Measurements from ENCODE around the gene CCDC3. TPM values are rescaled to one million over a fixed set of nuclear protein-coding genes. Genes with fewer than 3 reads are reported as not detected.

The CCDC3 gene
- total RNA-seq: 0.63 and 0.98 TPM in 2 replicates

DNA sequence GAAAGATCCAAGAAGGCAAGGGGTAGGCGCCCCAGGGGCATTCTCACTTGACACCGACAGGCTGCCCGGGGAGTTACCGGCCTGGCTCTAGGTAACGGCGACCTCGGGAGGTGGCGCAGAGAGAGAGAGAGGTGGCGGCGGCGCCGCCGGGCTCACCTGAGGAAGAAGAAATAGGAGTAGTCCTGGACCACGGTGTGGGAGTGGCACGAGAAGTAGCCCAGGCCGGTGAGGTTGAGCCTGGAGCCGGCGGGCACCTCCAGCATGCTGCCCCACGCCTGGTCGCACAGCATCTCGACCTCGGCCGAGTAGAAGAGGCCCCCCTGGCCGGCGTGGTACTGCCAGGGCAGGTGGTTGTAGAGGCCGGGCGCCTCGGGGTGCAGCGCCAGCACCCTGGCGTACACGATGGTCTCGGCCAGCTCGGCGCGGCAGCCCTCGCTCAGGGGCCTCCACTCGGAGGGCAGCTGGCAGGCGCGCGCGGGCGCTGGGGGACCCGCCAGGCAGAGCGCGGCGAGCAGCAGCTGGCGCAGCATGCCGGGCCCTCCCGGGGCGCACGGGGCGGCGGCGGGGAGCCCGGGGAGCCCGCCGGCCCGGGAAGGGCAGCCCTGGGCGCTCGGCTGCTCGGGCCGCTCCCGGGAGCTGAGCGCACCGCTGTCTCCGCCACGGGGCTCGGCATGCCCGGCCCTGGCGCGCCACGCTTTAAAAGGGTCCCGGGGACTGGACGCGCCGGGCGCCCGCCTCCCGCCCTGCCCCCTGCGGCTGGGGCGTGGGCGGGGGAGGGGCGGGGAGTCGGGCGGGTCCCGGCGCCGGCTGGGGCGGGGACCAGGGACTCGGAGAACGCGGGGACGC is at the start of gene CCDC3:
Gene CCDC3 (minus strand): TSS at position 673 of the 846 bp plus-strand sequence. CDS start 143 bp downstream, at position 530.

Other genes starting within 250 kb of the CCDC3 start
- 28.0 and 35.7 TPM in 2 replicates for gene OPTN, start 98.5 kb upstream of the CCDC3 start, total RNA-seq
- 0.76 and 13.9 TPM in 2 replicates for gene MCM10, start 159.8 kb upstream of the CCDC3 start, total RNA-seq
- not detected in 2 replicates for gene UCMA, start 232.7 kb upstream of the CCDC3 start, total RNA-seq

Data from mesangial cell (primary cell).